ENCODE measurements around the gene C1QTNF5. TPM values are rescaled to one million over a fixed set of nuclear protein-coding genes. Genes with fewer than 3 reads are reported as not detected.
A peak's percentile ranks its signal among the peaks of the same experiment; 100 is the strongest.

The C1QTNF5 gene
- total RNA-seq, 1 experiment from 2014 or later, result 3.0 TPM

- Mint-ChIP-seq H3K27ac (no peak overlapping the region), H3K9me3 (no peaks in the 10 kb centered on the region), H3K4me1 (peaks cover 46% of the 10 kb centered on the region), H3K4me3 (peak overlapping the region; percentile 56), H3K36me3 (peaks cover 13% of the 10 kb centered on the region), H3K27me3 (ENCODE audit: low read depth) (peaks cover 49% of the 10 kb centered on the region)
- CTCF ChIA-PET, result interaction anchor here (0.6 to 6.2 kb wide), 6 partner anchors 11 to 113 kb away, joined by 3 to 95 read pairs (median 16); partner anchors contain the start of gene USP2
- DNase-seq (ENCODE audit: low spot score), result no peak
- POLR2A ChIA-PET, result no interaction called here
- ATAC-seq, result peak; percentile 2; the same call in 1 of the 2 replicates
- TF ChIP-seq CBFB (CRISPR knock-in tag; IDR thresholded peaks at IDR 0.05; ENCODE audit: low read depth) (no peak), MAX (CRISPR knock-in tag; IDR thresholded peaks at IDR 0.05) (0 out of 2 replicates have a peak, but pooled peaks have one; percentile 34)
Measured at GRCh38 chr11:119363081-119363850, 22.6 kb upstream of the C1QTNF5 start.

- Mint-ChIP-seq H3K4me3 (peak overlapping the region; percentile 56), H3K4me1 (peaks cover 41% of the 10 kb centered on the region), H3K9me3 (no peaks in the 10 kb centered on the region), H3K36me3 (peaks cover 17% of the 10 kb centered on the region), H3K27ac (no peak overlapping the region), H3K27me3 (ENCODE audit: low read depth) (peaks cover 51% of the 10 kb centered on the region)
- ChIA-PET CTCF (interaction anchor here (1.4 to 6.2 kb wide), 5 partner anchors 12 to 39 kb away, joined by 3 to 95 read pairs (median 21); partner anchors contain the start of genes C1QTNF5 and USP2), POLR2A (interaction anchor here (1.1 to 2.0 kb wide), 2 partner anchors 12 to 25 kb away, joined by 3 to 10 read pairs; no protein-coding TSS in a partner anchor)
- TF ChIP-seq FOXK1 (CRISPR knock-in tag; IDR thresholded peaks at IDR 0.05) (no peak), ZNF416 (CRISPR knock-in tag; IDR thresholded peaks at IDR 0.05) (no peak), ZNF281 (CRISPR knock-in tag; IDR thresholded peaks at IDR 0.05) (no peak), STAT6 (CRISPR knock-in tag; conservative IDR thresholded peaks at IDR 0.05; ENCODE audit: low read depth) (no peak), MYBL2 (CRISPR knock-in tag; IDR thresholded peaks at IDR 0.05) (no peak), PRDM15 (CRISPR knock-in tag; IDR thresholded peaks at IDR 0.05) (no peak), IRF2 (CRISPR knock-in tag; IDR thresholded peaks at IDR 0.05; ENCODE audit: borderline replicate concordance, low read depth) (no peak), HMGXB4 (CRISPR knock-in tag; IDR thresholded peaks at IDR 0.05) (no peak), E2F5 (CRISPR knock-in tag; IDR thresholded peaks at IDR 0.05) (no peak), TP53 (CRISPR knock-in tag; IDR thresholded peaks at IDR 0.05) (no peak), MXD4 (CRISPR knock-in tag; IDR thresholded peaks at IDR 0.05; ENCODE audit: borderline replicate concordance) (no peak), SMAD3 (CRISPR knock-in tag; IDR thresholded peaks at IDR 0.05; ENCODE audit: borderline replicate concordance) (no peak)
- DNase-seq (ENCODE audit: low spot score), result no peak
- no peak for ATAC-seq
Measured at GRCh38 chr11:119362741-119363080, 22.0 kb upstream of the C1QTNF5 start.

All from WTC11 (cell line).